PC-3 (cell line): ENCODE measurements around the gene OR2W3.

ENCODE experiments used
- CTCF ChIP-seq: fragments of 300-600 bp; sonication (generic); conservative IDR thresholded peaks from 2 replicates; pipeline ENCODE4 v1.5.1; 2017; ENCODE audit warnings: antibody characterized with exemption, low read depth, mild to moderate bottlenecking, low read length
- EZH2 ChIP-seq: fragments of 300-600 bp; sonication (generic); IDR thresholded peaks from one replicate; pipeline ENCODE4 v1.6.1; 2017; ENCODE audit warnings: antibody characterized with exemption, mild to moderate bottlenecking, low read length; ENCODE audit not compliant: unreplicated experiment

- TF ChIP-seq CTCF = no peak
- TF ChIP-seq EZH2 = no peak
Observed at GRCh38 chr1:247913786-247914185, 18.4 kb downstream of the OR2W3 start.
